Endothelial cell of umbilical vein (primary cell): ENCODE results near the gene DENND5B. TPM values are rescaled to one million over a fixed set of nuclear protein-coding genes. Genes with fewer than 3 reads are reported as not detected.
"Not testable (repeated sequence)": the region's sequence is repeated elsewhere in the genome, so short reads cannot be mapped to it uniquely, and the experiment has no call there.

Experiments used
- BruUV-seq: library from RNA; stranded (reverse); fragments of 400-500 nt; replicated peaks from 2 replicates; lab custom pipeline; 2021; lab: Mats Ljungman, UMichigan
- CTCF ChIA-PET: fragments of 300-600, 350-600 bp; sonication (Branson Sonifier 250); formaldehyde crosslinking; loops from one replicate; lab custom pipeline; 2021; ENCODE audit warnings: antibody characterized with exemption, inconsistent platforms; lab: Charles Lee
- POLR2A ChIA-PET: fragments of 300-600, 350-600 bp; sonication (Branson Sonifier 250); formaldehyde crosslinking; loops from one replicate; lab custom pipeline; 2021; ENCODE audit warnings: antibody characterized with exemption, inconsistent platforms; lab: Charles Lee
- DNase-seq: peaks from one replicate; pipeline ENCODE4 v3.0.0-alpha.2; 2011; ENCODE audit warnings: low read depth, low spot score
- FAIRE-seq: peaks from 2 replicates; lab custom pipeline; 2011; peaks lifted over from hg19 to GRCh38; lab: Jason Lieb, UNC
- H2AFZ ChIP-seq: 2 replicates; pipeline ENCODE4 v1.6.0; 2012; ENCODE audit warnings: low read depth, low read length, control low read depth, inconsistent platforms
- H3K27ac ChIP-seq: 2 replicates; pipeline ENCODE4 v1.5.1; 2011; ENCODE audit warnings: low read depth, mild to moderate bottlenecking, control low read depth, low read length, moderate library complexity; ENCODE audit not compliant: insufficient read depth
- H3K27me3 ChIP-seq, 2 experiments: 2 replicates each; pipeline versions ENCODE4 v1.6.0 to v1.6.1; 2011; ENCODE audit warnings: low read length in 2 of 2, mixed read lengths in 1 of 2; ENCODE audit not compliant: control insufficient read depth in 2 of 2, insufficient read depth in 2 of 2
- H3K36me3 ChIP-seq, 2 experiments: 2 replicates in 1 of 2; 3 replicates in 1 of 2; pipeline ENCODE4 v1.5.1; 2011; ENCODE audit warnings: low read length in 2 of 2, mild to moderate bottlenecking in 1 of 2, moderate library complexity in 1 of 2; ENCODE audit not compliant: control insufficient read depth in 2 of 2, insufficient read depth in 2 of 2; ENCODE audit errors: extremely low read depth in 1 of 2
- H3K4me1 ChIP-seq: 3 replicates; pipeline ENCODE4 v1.5.1; 2011; ENCODE audit warnings: mild to moderate bottlenecking, low read length; ENCODE audit not compliant: control insufficient read depth, insufficient read depth; ENCODE audit errors: extremely low read depth
- H3K4me2 ChIP-seq: 2 replicates; pipeline ENCODE4 v1.6.1; 2011; ENCODE audit warnings: low read length, control low read depth, mixed read lengths; ENCODE audit not compliant: insufficient read depth
- H3K4me3 ChIP-seq, 3 experiments: fragments of 200-600 bp in 1 of 3; sonication (generic), shearing (Covaris generic) in 1 of 3; replicated peaks in 1 of 3; 2 replicates each; pipeline ENCODE4 v1.5.1; 2011 to 2016; ENCODE audit warnings: control low read depth in 3 of 3, low read length in 3 of 3, mild to moderate bottlenecking in 2 of 3, inconsistent platforms in 1 of 3, low read depth in 1 of 3, moderate library complexity in 1 of 3; ENCODE audit not compliant: insufficient read depth in 1 of 3
- H3K79me2 ChIP-seq: 2 replicates; pipeline ENCODE4 v1.6.0; 2012; ENCODE audit warnings: low read length, inconsistent platforms; ENCODE audit not compliant: control insufficient read depth, insufficient read depth
- H3K9ac ChIP-seq: replicated peaks from 2 replicates; pipeline ENCODE3; 2011; ENCODE audit warnings: low read length, control low read depth; ENCODE audit not compliant: insufficient read depth; ENCODE audit errors: extremely low read depth
- H3K9me1 ChIP-seq: replicated peaks from 3 replicates; pipeline ENCODE4 v1.6.0; 2011; ENCODE audit warnings: mild to moderate bottlenecking, low read length; ENCODE audit not compliant: control insufficient read depth, insufficient read depth; ENCODE audit errors: extremely low read depth
- H3K9me3 ChIP-seq: replicated peaks from 2 replicates; pipeline ENCODE4 v1.5.1; 2012; ENCODE audit warnings: low read length, inconsistent platforms; ENCODE audit not compliant: control insufficient read depth, insufficient read depth
- H4K20me1 ChIP-seq: replicated peaks from 2 replicates; pipeline ENCODE3; 2011; ENCODE audit warnings: mild to moderate bottlenecking, low read length; ENCODE audit not compliant: control insufficient read depth, insufficient read depth; ENCODE audit errors: extremely low read depth
- JUN ChIP-seq: IDR thresholded peaks from 2 replicates; pipeline ENCODE4 v1.6.1; 2011; ENCODE audit warnings: borderline replicate concordance, low read depth; ENCODE audit not compliant: insufficient read length, insufficient read depth
- MAX ChIP-seq: IDR thresholded peaks from 2 replicates; pipeline ENCODE4 v1.6.1; 2011; ENCODE audit not compliant: insufficient read depth, insufficient read length
- MYC ChIP-seq: IDR thresholded peaks from one replicate; pipeline ENCODE4 v1.6.1; 2011; ENCODE audit warnings: mild to moderate bottlenecking, low read depth, low read length
- POLR2A ChIP-seq: IDR thresholded peaks from 2 replicates; pipeline ENCODE4 v1.6.1; 2012; ENCODE audit warnings: low read depth, mild to moderate bottlenecking, control low read depth, low read length
- dilution Hi-C: fragments of 300-500 bp; cut with MboI; formaldehyde crosslinking; loops from one replicate; pipeline ENCODE4 v1.15.0; 2019; ENCODE audit warnings: low sequenced_read_pairs; ENCODE audit not compliant: extremely low pct_ligation_motif_present
- intact Hi-C: fragments of 100-400 bp; cut with micrococcal nuclease; formaldehyde crosslinking; loops from one replicate; pipeline ENCODE4 v1.10.0; 2022
- polyA plus RNA-seq, 4 experiments: library from polyadenylated mRNA; depleted of rRNA in 3 of 4; stranded (reverse) in 3 of 4; unstranded in 1 of 4; fragments of >200 nt; gene quantifications; 2 replicates each; pipeline versions ENCODE4 v1.2.1 to v1.2.3, GENCODE V29; 2011 to 2012; ENCODE audit warnings: missing spikeins in 1 of 4
- total RNA-seq: library from RNA; stranded (reverse); gene quantifications from 2 replicates; pipeline ENCODE4 v1.2.3, GENCODE V29; 2021
- TF ChIP-seq, protein P1 (sequence below), 2 donors: IDR thresholded peaks; 1 replicate in 1 of 2; 2 replicates in 1 of 2; pipeline ENCODE4 v1.5.1; 2011; ENCODE audit warnings: low read length in 2 of 2, mild to moderate bottlenecking in 2 of 2, moderate library complexity in 2 of 2, control low read depth in 1 of 2, inconsistent platforms in 1 of 2, low read depth in 1 of 2; ENCODE audit not compliant: insufficient read depth in 1 of 2; ENCODE audit errors: extremely low read depth in 1 of 2

Gene DENND5B
- total and polyA plus RNA-seq, 2 donors (not counting 3 experiments of a cell fraction or from before 2014, with no cell fraction given): 10.3 to 18.3 TPM

- intact Hi-C loops: no loop called here
- CTCF ChIA-PET: interaction anchor here (0.6 kb wide), 1 partner anchor 82 kb away, joined by 3 read pairs; no protein-coding TSS in a partner anchor
- no peaks in the 10 kb centered on the region for H3K27me3 ChIP-seq
- H3K36me3 ChIP-seq: no peaks in the 10 kb centered on the region
- H3K4me2 ChIP-seq: no peak overlapping the region
- no peak overlapping the region for H2AFZ ChIP-seq
- FAIRE-seq (no peak), DNase-seq (no peak)
- H3K4me3 ChIP-seq: no peak overlapping the region
- no peaks in the 10 kb centered on the region for H3K9me3 ChIP-seq
- dilution Hi-C loops: no loop called here
- no TSS peak for BruUV-seq
- H3K27ac ChIP-seq: no peak overlapping the region
- H3K79me2 ChIP-seq: no peaks in the 10 kb centered on the region
- no peak for TF ChIP-seq JUN
- no peak for TF ChIP-seq MYC
- TF ChIP-seq MAX: no peak
- no peak for TF ChIP-seq POLR2A
- TF ChIP-seq, protein P1, sequence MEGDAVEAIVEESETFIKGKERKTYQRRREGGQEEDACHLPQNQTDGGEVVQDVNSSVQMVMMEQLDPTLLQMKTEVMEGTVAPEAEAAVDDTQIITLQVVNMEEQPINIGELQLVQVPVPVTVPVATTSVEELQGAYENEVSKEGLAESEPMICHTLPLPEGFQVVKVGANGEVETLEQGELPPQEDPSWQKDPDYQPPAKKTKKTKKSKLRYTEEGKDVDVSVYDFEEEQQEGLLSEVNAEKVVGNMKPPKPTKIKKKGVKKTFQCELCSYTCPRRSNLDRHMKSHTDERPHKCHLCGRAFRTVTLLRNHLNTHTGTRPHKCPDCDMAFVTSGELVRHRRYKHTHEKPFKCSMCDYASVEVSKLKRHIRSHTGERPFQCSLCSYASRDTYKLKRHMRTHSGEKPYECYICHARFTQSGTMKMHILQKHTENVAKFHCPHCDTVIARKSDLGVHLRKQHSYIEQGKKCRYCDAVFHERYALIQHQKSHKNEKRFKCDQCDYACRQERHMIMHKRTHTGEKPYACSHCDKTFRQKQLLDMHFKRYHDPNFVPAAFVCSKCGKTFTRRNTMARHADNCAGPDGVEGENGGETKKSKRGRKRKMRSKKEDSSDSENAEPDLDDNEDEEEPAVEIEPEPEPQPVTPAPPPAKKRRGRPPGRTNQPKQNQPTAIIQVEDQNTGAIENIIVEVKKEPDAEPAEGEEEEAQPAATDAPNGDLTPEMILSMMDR (IDR thresholded peaks at IDR 0.05; ENCODE audit: extremely low read depth in 1 of 2, insufficient read depth in 1 of 2, low read depth in 1 of 2, low read length in 2 of 2): no peak
- H3K9me1 ChIP-seq: no peaks in the 10 kb centered on the region
- POLR2A ChIA-PET: interaction anchor here (0.7 kb wide), 1 partner anchor 26 kb away, joined by 3 read pairs; no protein-coding TSS in a partner anchor
- no peaks in the 10 kb centered on the region for H4K20me1 ChIP-seq
- peaks cover 3% of the 10 kb centered on the region for H3K4me1 ChIP-seq
- no peak overlapping the region for H3K9ac ChIP-seq
Measured at GRCh38 chr12:31476437-31476836, 114.5 kb downstream of the DENND5B start.

- H3K4me3 ChIP-seq, H3K27ac ChIP-seq, H3K79me2 ChIP-seq, H4K20me1 ChIP-seq, H2AFZ ChIP-seq, H3K27me3 ChIP-seq, H3K4me2 ChIP-seq, H3K9me3 ChIP-seq, dilution Hi-C loops, H3K4me1 ChIP-seq, FAIRE-seq, DNase-seq, POLR2A ChIA-PET, BruUV-seq, H3K9me1 ChIP-seq, intact Hi-C loops, H3K9ac ChIP-seq, H3K36me3 ChIP-seq: not testable (repeated sequence)
- CTCF ChIA-PET: interaction anchor here (0.6 kb wide), 1 partner anchor 83 kb away, joined by 3 read pairs; no protein-coding TSS in a partner anchor
Measured at GRCh38 chr12:31475610-31476009, 115.3 kb downstream of the DENND5B start.
